ENCODE results near the gene MCF2L.

Gene MCF2L

DNA sequence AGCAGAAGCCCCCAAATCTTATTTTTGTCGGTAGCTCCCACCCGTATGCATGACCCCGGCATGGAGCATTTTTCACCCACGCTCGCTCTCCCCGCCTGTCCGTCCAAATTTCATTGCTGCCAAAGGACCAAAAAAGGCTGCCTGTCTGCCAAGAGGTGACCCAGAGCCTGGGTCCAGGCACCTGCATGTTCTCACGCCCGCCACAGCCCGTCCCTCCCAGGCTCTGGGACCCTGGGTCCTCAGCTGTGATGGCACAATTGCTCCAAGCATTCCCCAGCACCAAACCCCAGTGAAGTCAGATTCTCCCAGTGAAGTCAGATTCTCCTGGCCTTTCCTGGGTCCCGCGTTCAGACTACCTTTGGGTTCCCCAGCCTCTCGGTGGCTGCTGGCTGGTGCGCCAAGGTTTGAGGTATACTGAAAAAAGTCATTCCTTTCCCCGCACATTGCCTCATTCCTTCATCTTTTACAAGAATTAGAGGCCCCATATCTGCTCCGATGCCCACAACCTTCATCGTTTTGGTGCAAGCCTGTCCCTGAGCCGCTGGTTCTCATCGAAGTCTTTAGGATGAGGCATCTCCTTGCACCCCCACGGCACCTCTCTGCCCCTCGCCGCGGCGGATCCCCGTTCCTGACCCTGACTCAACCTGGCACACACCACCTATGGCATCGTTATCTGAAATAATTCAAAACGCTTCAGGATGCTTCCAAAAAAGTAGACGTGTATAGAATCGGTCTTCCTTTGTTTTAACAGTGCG lies 77.3 kb downstream of the MCF2L start:
- no peak for DNase-seq (ENCODE audit: low read depth)
- no peak overlapping the region for H3K4me3 ChIP-seq (ENCODE audit: control insufficient read depth, low read depth, low read length)
- TF ChIP-seq, protein P1, sequence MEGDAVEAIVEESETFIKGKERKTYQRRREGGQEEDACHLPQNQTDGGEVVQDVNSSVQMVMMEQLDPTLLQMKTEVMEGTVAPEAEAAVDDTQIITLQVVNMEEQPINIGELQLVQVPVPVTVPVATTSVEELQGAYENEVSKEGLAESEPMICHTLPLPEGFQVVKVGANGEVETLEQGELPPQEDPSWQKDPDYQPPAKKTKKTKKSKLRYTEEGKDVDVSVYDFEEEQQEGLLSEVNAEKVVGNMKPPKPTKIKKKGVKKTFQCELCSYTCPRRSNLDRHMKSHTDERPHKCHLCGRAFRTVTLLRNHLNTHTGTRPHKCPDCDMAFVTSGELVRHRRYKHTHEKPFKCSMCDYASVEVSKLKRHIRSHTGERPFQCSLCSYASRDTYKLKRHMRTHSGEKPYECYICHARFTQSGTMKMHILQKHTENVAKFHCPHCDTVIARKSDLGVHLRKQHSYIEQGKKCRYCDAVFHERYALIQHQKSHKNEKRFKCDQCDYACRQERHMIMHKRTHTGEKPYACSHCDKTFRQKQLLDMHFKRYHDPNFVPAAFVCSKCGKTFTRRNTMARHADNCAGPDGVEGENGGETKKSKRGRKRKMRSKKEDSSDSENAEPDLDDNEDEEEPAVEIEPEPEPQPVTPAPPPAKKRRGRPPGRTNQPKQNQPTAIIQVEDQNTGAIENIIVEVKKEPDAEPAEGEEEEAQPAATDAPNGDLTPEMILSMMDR (IDR thresholded peaks at IDR 0.05; ENCODE audit: control insufficient read depth, insufficient read depth, low read depth, low read length, missing control alignments), result no peak

- no peak overlapping the region for H3K4me3 ChIP-seq (ENCODE audit: control insufficient read depth, low read depth, low read length)
- TF ChIP-seq, protein P1 (IDR thresholded peaks at IDR 0.05; ENCODE audit: control insufficient read depth, insufficient read depth, low read depth, low read length, missing control alignments), result no peak
- DNase-seq (ENCODE audit: low read depth), result no peak
Observed at GRCh38 chr13:113046883-113047244, 77.8 kb downstream of the MCF2L start.

DNA sequence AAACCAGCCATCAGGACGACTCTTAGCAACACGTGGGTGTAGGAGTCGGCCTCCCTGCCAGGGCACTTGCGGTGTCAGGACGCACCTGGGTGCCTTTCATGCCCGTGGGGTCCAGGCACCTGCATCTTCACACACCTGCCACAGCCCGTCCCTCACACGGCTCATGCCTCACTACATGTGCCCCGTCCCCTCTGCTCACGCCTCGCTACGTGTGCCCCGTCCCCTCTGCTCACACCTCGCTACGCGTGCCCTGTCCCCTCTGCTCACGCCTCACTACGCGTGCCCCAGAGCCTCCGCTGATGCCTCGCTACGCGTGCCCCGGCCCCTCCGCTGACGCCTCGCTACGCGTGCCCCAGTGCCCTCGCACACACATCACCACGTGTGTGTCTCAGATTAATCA lies 78.6 kb downstream of the MCF2L start:
- H3K4me3 ChIP-seq (ENCODE audit: control insufficient read depth, low read depth, low read length), result no peak overlapping the region
- no peak for DNase-seq (ENCODE audit: low read depth)
- TF ChIP-seq, protein P1 (IDR thresholded peaks at IDR 0.05; ENCODE audit: control insufficient read depth, insufficient read depth, low read depth, low read length, missing control alignments), result no peak

DNA sequence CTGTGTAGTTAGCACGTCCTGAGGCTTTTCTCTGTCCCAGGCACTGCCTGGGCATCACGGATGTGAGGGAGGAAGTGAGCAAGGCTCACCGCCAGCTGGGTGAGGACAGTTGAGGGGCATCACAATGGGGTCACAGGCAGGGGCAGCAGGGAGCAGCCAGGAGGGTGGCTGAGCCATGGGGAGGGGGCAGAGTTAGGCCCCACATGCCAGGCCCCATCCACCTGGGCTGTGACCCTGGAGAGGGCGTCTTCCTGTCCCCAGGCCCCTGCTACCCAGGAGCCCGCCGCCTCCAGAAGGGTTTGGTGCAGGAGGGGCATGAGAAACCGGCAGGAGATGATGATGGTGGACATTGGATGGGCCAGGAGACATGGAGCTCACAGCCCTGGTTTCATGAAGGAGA lies 79.8 kb downstream of the MCF2L start:
- no peak overlapping the region for H3K4me3 ChIP-seq (ENCODE audit: control insufficient read depth, low read depth, low read length)
- TF ChIP-seq, protein P1 (IDR thresholded peaks at IDR 0.05; ENCODE audit: control insufficient read depth, insufficient read depth, low read depth, low read length, missing control alignments), result no peak
- no peak for DNase-seq (ENCODE audit: low read depth)

DNA sequence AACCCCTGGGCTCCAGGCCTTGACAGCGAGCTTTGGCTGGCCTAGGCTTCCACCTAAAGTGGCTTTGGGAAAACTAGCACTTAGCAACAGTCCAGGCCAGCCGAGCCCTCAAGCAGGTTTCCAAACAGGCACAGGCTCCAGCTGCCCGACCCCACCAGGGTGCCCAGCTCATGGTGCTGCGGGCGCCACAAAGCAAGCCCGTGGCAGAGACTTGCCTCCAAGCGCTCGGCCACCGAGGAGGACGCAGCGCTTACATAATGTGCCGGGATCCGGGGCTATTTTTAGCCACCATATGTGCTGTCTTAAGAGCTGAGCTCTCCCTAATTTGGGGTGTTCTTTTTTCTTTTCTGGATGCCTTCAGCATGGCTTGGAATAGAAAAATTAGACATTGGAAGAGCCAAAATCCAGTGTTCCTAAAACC lies 80.5 kb downstream of the MCF2L start:
- DNase-seq (ENCODE audit: low read depth), result no peak

GRCh38 chr13:113049981-113050380 lies 81.0 kb downstream of the MCF2L start:
- TF ChIP-seq, protein P1 (IDR thresholded peaks at IDR 0.05; ENCODE audit: control insufficient read depth, insufficient read depth, low read depth, low read length, missing control alignments), result no peak
- no peak overlapping the region for H3K4me3 ChIP-seq (ENCODE audit: control insufficient read depth, low read depth, low read length)
- no peak for DNase-seq (ENCODE audit: low read depth)

More for the DNA sequence above, 80.5 kb downstream of the MCF2L start:
- TF ChIP-seq, protein P1 (IDR thresholded peaks at IDR 0.05; ENCODE audit: control insufficient read depth, insufficient read depth, low read depth, low read length, missing control alignments), result no peak
- H3K4me3 ChIP-seq (ENCODE audit: control insufficient read depth, low read depth, low read length), result no peak overlapping the region
